Erythroblast (primary cell): ENCODE results near the gene MYH4.

Source experiments
- DNase-seq, 2 experiments: peaks; one replicate each; lab custom pipeline; 2025; lab: John Stamatoyannopoulos, UW
- GATA1 ChIP-seq: IDR thresholded peaks from 2 replicates; pipeline ENCODE4 v1.6.1; 2011; ENCODE audit warnings: low read depth, mild to moderate bottlenecking, control low read depth, low read length, moderate library complexity
- POLR2A ChIP-seq: IDR thresholded peaks from 2 replicates; pipeline ENCODE4 v1.6.1; 2011; ENCODE audit warnings: mild to moderate bottlenecking, low read length

MYH4 gene

GRCh38 chr17:10469459-10469858 lies at the start of gene MYH4:
Gene MYH4, minus strand, starts transcription at chr17:10469559. Its CDS starts 2,814 bp downstream, at chr17:10466745.
- no peak for DNase-seq
- no peak for TF ChIP-seq GATA1

GRCh38 chr17:10518271-10519037 lies 49.1 kb upstream of the MYH4 start, which contains the start of gene MYH1:
Gene MYH1, minus strand, starts transcription at chr17:10518542. Its CDS starts 1,900 bp downstream, at chr17:10516642.
- no peak for DNase-seq
- TF ChIP-seq POLR2A, result no peak
- no peak for TF ChIP-seq GATA1

- TF ChIP-seq POLR2A (no peak), GATA1 (no peak)
- DNase-seq, result no peak
These were observed 47.3 kb upstream of the MYH4 start for GRCh38 chr17:10516638-10517037.

- DNase-seq, result no peak
- TF ChIP-seq GATA1 (no peak), POLR2A (no peak)
These were observed 46.7 kb upstream of the MYH4 start for GRCh38 chr17:10516065-10516464.

DNA sequence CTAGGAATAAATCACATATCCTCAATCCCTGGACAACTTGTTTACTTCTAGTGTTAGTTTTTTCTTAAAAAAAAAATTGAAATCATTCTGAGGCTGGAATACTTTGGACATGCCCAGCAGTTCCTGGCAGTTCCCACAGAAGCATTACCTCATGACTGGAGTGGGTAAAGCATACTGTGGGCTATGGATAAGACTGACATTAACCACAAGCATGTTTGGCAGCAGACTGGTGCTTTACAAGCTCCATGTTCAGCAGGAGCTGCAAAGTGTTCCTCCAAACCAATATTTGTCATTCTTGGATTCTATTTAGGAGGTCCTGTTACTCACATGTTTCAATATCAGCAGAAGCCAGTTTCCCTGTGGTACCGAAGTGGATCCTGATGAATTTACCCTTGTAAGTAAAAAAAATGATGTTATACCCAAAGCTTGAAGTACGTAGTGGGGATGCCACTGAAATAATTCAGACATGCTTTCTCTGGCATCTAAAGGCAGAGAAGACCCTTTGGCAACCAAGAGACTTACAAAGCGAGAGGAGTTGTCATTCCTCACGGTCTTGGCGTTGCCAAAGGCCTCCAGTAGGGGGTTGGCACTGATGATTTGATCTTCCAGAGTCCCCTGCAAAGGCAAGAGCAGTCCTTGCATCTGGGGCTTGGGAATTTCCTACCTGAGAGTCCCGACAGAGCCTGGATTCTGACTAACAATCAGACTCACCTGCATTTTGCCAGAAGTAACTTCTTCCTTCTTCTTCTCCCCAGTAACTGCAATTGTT lies 44.1 kb upstream of the MYH4 start:
- TF ChIP-seq GATA1 (no peak), POLR2A (no peak)
- DNase-seq, result no peak

DNA sequence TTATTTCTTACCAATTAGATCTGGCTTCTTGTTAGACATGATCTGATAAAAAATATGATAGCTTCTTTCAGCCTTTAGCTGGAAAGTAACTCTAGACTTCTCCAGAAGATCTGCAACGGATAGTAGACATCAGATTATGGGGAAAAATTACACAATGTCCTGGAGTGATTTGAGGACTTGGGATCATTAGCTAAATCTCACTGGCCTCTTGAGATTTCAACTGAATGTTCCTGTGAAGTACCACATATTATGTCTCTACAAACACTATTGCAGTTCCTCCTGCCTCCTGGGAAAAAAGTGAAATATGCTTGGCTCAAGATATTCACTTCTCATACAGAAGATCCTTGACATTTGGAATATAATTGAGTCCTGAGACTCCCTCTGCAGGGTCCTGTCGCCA lies 43.5 kb upstream of the MYH4 start:
- no peak for DNase-seq
- TF ChIP-seq POLR2A (no peak), GATA1 (no peak)

DNA sequence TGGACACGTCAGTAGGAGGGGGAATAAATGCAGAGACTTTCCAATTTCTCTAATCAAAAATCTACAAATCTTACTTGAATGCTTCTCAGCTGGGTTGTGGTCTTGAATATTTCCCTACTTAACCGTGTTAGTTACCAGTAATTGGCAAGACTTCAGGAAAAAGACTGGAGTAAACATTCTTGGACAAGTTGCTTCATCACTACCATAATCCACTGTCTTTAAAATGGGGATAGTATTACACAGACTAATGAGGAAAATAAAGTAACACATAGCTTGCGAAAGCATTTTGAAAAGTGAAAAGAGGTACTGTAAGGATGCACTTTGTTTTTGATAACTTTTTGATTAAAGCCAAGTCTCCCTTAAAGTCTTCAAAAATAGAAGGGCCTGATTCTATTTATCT lies 30.6 kb upstream of the MYH4 start:
- no peak for TF ChIP-seq POLR2A
- TF ChIP-seq GATA1, result no peak
- no peak for DNase-seq

DNA sequence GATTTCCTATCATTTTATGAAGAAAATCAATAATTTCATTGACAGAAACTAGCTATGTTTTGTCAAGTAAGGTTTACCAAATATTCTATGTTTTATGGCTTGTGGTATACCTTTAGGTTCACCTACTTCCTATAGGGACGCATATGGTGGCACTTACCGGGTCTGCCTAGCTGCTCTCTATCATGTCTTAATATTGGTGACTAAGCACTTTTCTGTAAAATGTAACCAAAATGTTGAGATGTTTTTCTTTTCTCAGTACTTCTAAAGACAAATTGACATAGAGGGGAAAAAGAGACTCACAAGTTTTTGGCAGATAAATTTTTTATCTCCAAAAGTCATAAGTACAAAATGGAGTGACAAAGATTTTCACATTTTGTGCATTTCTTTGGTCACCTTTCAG lies 22.6 kb upstream of the MYH4 start:
- DNase-seq, result no peak
- TF ChIP-seq GATA1, result no peak
- TF ChIP-seq POLR2A, result no peak

DNA sequence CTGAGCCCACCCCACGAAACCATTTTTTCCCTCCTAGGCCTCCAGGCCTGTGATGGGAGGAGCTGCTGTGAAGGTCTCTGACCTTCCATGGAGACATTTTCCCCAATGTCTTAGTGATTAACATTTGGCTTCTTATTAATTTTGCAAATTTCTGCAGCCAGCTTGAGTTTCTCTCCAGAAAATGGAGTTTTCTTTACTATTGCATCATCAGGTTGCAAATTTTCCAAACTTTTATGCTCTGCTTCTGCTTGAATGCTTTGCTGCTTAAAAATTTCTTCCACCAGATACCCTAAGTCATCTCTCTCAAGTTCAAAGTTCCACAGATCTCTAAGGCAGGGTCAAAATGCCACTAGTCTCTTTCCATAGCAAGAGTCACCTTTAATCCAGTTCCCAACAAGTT lies 12.9 kb upstream of the MYH4 start:
- DNase-seq, result no peak
- TF ChIP-seq POLR2A (no peak), GATA1 (no peak)

- no peak for TF ChIP-seq GATA1
- no peak for TF ChIP-seq POLR2A
- DNase-seq, result no peak
These were observed 8.3 kb upstream of the MYH4 start for GRCh38 chr17:10477701-10478100.

DNA sequence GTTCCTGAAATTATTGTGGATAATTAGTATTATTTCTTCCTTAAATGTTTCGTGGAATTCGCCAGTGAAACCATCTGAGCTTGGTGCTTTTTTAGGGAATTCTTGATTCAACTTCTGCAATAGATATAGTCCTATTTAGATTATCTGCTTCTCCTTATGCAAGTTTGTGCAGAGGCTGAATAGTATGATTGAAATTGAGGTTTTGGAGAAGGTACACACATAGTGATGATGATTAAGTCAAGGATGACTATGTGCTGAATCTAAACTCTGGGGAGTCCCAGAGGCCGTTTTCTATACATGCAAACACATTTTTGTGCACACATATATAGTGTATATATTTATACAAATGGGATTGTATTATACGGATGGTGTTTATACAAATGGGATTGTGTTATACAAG lies 5.2 kb upstream of the MYH4 start:
- TF ChIP-seq GATA1 (no peak), POLR2A (no peak)
- no peak for DNase-seq

DNA sequence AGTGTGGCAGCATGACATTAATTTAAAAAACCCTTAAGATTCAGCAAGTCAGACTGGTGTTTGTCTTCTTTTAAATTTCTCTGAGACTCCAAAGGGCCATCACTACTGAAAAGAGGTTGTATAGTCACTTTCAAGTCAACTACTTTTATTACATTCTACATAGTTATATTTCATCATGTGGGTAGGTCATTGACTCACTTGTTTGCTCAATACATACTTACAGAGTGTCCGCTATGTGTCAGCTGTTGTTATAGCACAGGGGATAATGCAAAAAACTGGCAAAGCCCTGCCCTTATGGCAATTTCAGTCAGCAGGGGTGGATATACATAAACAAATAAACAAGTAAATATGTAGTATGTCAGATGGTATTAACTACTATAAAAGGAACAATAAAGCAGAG lies 2.5 kb upstream of the MYH4 start:
- no peak for TF ChIP-seq GATA1
- no peak for TF ChIP-seq POLR2A
- DNase-seq, result no peak

GRCh38 chr17:10463402-10463801 lies 6.0 kb downstream of the MYH4 start:
- TF ChIP-seq GATA1 (no peak), POLR2A (no peak)
- no peak for DNase-seq

DNA sequence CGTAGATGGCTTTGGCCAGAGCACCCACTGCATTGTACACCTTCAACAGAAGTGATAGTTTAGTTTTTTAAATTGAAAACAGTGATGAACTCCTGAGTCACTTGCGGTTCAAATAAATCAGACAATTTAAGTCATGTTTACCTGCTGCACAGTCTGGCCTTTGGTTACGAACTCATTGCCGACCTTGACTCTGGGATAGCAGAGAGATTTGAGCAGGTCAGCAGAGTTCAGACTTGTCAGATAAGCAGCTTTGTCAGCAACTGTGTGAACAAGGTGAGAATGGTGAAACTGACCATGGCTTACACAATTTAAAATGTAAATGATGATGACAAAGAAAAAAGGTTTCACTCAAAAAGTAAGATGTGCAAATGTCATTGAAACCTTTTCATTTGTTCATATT lies 9.3 kb downstream of the MYH4 start:
- no peak for DNase-seq
- TF ChIP-seq GATA1 (no peak), POLR2A (no peak)
